GM18873 (cell line): ENCODE results near the gene SCN2B.

Source experiments
- ATAC-seq: cut with Tn5 transposase; IDR thresholded peaks from one replicate; pipeline ENCODE4 v1.9.1; 2021; ENCODE audit warnings: mild to moderate bottlenecking, moderate library complexity, moderate number of reproducible peaks; ENCODE audit not compliant: unreplicated experiment, low FRiP score

SCN2B gene

GRCh38 chr11:118175031-118175992 lies 1.1 kb downstream of the SCN2B start:
- no peak for ATAC-seq

GRCh38 chr11:118174006-118174567 lies 2.4 kb downstream of the SCN2B start:
- no peak for ATAC-seq

- no peak for ATAC-seq
Observed at GRCh38 chr11:118172356-118172755, 4.1 kb downstream of the SCN2B start.

- ATAC-seq, result no peak
Observed at GRCh38 chr11:118171269-118172062, 5.0 kb downstream of the SCN2B start.

- ATAC-seq, result no peak
Observed at GRCh38 chr11:118170882-118171268, 5.6 kb downstream of the SCN2B start.

- ATAC-seq, result no peak
Observed at GRCh38 chr11:118170231-118170630, 6.2 kb downstream of the SCN2B start.

- no peak for ATAC-seq
Observed at GRCh38 chr11:118169300-118170140, 6.9 kb downstream of the SCN2B start.

GRCh38 chr11:118168751-118169150 lies 7.7 kb downstream of the SCN2B start:
- no peak for ATAC-seq

GRCh38 chr11:118168316-118168715 lies 8.1 kb downstream of the SCN2B start:
- ATAC-seq, result no peak

GRCh38 chr11:118167906-118168305 lies 8.5 kb downstream of the SCN2B start:
- no peak for ATAC-seq

- no peak for ATAC-seq
Observed at GRCh38 chr11:118167253-118167652, 9.2 kb downstream of the SCN2B start.

- ATAC-seq, result no peak
Observed at GRCh38 chr11:118166641-118167040, 9.8 kb downstream of the SCN2B start.

- ATAC-seq, result no peak
Observed at GRCh38 chr11:118164885-118165284, 11.6 kb downstream of the SCN2B start.

- no peak for ATAC-seq
Observed at GRCh38 chr11:118163494-118163893, 12.9 kb downstream of the SCN2B start.

GRCh38 chr11:118162846-118163245 lies 13.6 kb downstream of the SCN2B start:
- no peak for ATAC-seq

GRCh38 chr11:118161786-118162185 lies 14.7 kb downstream of the SCN2B start:
- no peak for ATAC-seq

- no peak for ATAC-seq
Observed at GRCh38 chr11:118157186-118157895, 19.1 kb downstream of the SCN2B start.

- no peak for ATAC-seq
Observed at GRCh38 chr11:118156531-118157185, 19.8 kb downstream of the SCN2B start.
